Measurements from ENCODE around the gene MAD1L1.

DNA sequence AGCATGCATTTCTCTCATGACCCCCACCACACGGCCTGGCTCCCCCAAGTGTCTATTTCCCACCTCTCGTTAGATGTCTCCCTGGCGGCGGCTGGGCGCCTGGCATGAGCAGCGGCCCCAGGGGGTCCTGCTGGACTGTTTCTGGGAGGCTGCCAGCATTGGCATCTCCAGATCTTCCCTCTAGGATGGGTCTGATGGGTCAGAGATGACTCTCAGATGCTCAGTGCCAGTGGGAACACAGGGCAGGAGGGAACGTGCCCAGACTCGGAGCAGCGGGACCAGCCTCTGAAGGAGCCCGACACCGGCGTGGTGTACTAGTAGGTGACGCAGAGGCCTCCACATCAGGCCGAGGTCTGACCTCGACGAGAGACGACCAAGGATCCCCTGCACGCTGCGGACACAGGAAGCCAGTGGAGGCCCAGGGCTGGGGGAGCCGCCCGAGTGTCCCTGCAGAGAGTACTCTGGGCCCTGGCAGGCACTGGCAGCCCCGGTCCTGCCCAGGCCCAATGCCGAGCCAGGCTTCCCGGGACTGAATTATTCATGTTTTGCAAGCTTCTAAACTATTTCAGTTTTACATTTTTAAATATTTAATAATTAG is 323.8 kb downstream of the MAD1L1 start:
- TF ChIP-seq, protein P1, sequence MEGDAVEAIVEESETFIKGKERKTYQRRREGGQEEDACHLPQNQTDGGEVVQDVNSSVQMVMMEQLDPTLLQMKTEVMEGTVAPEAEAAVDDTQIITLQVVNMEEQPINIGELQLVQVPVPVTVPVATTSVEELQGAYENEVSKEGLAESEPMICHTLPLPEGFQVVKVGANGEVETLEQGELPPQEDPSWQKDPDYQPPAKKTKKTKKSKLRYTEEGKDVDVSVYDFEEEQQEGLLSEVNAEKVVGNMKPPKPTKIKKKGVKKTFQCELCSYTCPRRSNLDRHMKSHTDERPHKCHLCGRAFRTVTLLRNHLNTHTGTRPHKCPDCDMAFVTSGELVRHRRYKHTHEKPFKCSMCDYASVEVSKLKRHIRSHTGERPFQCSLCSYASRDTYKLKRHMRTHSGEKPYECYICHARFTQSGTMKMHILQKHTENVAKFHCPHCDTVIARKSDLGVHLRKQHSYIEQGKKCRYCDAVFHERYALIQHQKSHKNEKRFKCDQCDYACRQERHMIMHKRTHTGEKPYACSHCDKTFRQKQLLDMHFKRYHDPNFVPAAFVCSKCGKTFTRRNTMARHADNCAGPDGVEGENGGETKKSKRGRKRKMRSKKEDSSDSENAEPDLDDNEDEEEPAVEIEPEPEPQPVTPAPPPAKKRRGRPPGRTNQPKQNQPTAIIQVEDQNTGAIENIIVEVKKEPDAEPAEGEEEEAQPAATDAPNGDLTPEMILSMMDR (IDR thresholded peaks at IDR 0.05), result no peak
- no peak for TF ChIP-seq POLR2A (IDR thresholded peaks at IDR 0.05)
